Frontal cortex (tissue), 4 donors: ENCODE measurements around the gene HEMGN. TPM values are rescaled to one million over a fixed set of nuclear protein-coding genes. Genes with fewer than 3 reads are reported as not detected.

Experiments
- DNase-seq, 2 donors: peaks; one replicate each; pipeline ENCODE4 v3.0.0; 2012; ENCODE audit warnings: low spot score in 2 of 2
- FAIRE-seq: peaks from 2 replicates; lab custom pipeline; 2012; peaks lifted over from hg19 to GRCh38; lab: Jason Lieb, UNC
- total RNA-seq: library from RNA; depleted of rRNA; stranded (reverse); fragments of >200 nt; gene quantifications from one replicate; pipeline ENCODE4 v1.2.3, GENCODE V29; 2014
- donor health status: control.
- donor health status: control.
- donor health status: control.

The HEMGN gene
- total RNA-seq, 1 donor from 2014 or later: 3.7 TPM

DNA sequence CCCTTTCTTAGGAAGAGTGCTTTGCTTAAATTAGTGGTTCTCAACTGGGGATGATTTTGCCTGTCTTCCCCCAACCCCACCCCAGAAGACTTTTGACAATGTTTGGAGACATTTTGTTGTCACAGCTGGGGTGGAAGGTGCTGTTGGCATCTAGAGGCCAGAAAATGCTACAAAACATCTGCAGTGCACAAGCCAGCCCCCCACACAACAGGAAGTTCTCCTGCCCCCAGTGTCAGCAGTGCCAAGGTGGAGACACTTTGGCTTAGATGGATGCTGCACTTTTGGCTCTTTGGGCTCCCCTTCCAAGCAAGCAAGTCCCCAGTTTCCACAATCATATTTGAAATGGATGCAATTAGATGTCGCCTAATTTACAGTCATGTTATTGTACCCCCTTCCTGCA, 2.7 kb downstream of the HEMGN start:
- no peak for FAIRE-seq

GRCh38 chr9:97934321-97935115, 3.5 kb downstream of the HEMGN start:
- DNase-seq (no peak), FAIRE-seq (no peak)

More for the DNA sequence above, 2.7 kb downstream of the HEMGN start:
- DNase-seq: no peak

DNA sequence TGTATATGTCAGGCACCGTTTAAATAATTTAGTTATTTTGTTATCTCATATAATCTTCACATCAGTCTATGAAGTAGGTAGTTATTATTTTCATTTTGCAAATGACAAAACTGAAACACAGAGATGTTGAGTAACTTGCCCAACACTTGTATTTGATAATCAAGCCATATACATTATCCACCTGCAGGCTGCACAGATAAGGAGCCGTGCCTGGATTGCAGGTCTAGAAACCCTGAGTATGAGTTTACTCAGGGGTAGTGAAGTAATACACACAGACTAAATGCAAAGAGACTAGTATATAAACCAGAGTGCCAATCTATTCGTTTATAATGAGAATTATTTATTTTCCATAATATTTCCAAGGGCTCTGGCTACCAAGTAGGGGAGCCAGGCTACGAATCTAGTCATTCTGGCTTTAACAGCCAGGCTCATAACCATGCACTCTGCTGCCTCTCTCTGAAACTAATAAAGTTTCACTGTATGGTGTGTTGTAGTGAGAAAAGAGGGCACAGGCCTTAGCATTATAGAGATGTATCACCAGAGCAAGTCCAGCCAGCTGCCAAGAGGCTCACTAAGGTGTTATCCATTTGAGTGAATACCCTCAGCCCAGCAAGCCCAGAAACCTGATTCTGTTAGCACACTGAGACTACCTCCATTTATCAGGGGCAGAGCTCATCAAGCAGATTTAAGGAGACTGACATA, 4.5 kb downstream of the HEMGN start:
- FAIRE-seq (no peak), DNase-seq (no peak)

- FAIRE-seq (no peak), DNase-seq (no peak)
These were observed 7.0 kb downstream of the HEMGN start for GRCh38 chr9:97930972-97931371.

DNA sequence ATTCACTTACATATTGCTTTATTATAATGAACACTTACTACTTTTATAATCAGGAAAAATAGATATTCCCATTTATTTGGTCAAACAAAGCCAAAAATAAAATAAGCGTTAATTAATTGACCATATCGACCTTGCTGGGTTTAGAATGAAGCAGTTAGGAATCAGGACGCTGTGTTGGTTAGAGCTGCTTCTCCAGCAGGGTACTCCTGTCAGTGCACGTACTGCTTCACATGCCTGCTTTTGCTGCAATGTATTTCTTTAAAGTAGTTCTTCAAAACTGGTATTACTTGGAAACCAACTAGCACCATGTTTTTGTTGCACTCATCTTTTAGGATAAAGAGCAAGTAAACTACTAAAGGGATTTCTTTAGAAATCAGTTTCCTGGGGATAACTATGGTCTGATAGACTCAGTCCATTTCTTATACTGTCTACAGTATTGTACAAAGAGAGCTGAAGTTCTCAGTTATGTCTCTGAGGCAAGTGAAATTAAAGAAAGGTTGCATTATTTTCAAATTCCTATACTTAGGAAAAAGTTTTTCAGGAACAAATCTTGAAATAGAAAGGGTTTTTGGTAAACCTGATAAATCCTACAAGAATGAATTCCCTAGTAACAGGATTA, 8.9 kb downstream of the HEMGN start:
- FAIRE-seq (no peak), DNase-seq (no peak)

GRCh38 chr9:97925497-97926334, 12.3 kb downstream of the HEMGN start:
- DNase-seq: no peak
- FAIRE-seq: no peak

- FAIRE-seq: no peak
These were observed 13.6 kb downstream of the HEMGN start for GRCh38 chr9:97924386-97924785.

GRCh38 chr9:97923529-97924108, 14.4 kb downstream of the HEMGN start:
- peak; percentile 44 to 46 for DNase-seq
- no peak for FAIRE-seq

More at GRCh38 chr9:97924386-97924785, 13.6 kb downstream of the HEMGN start:
- DNase-seq: no peak

- FAIRE-seq (no peak), DNase-seq (peak; percentile 67 to 80)
These were observed 15.8 kb downstream of the HEMGN start, which contains the start of gene TRMO for GRCh38 chr9:97921959-97922724. TRMO (minus strand) TSS chr9:97922500; CDS start chr9:97922493, 7 bp downstream.

GRCh38 chr9:97919217-97919813, 18.7 kb downstream of the HEMGN start:
- FAIRE-seq (no peak), DNase-seq (no peak)

- DNase-seq (no peak), FAIRE-seq (no peak)
These were observed 19.4 kb downstream of the HEMGN start for GRCh38 chr9:97918611-97919010.

DNA sequence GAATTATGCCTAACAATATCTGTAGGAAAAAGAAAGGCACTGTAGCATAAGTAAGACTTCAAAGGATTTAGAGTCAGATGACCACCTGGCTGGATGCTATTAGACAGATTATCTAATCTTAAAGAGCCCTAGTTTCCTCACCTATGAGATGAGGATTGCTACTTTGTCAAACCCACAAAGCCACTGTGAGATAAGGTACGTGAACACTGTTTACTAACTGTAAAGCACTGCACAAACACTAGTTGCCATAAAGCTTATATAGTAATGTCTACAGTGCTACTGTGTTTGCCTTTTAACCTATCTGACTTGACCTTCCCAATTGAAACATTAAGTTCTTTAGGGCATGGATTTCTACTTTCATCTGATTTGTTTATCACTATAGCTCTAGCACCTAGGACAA, 26.0 kb downstream of the HEMGN start:
- DNase-seq (no peak), FAIRE-seq (no peak)

- DNase-seq (no peak), FAIRE-seq (no peak)
These were observed 26.4 kb downstream of the HEMGN start for GRCh38 chr9:97911528-97911927.

GRCh38 chr9:97910357-97910756, 27.6 kb downstream of the HEMGN start:
- FAIRE-seq (no peak), DNase-seq (no peak)

DNA sequence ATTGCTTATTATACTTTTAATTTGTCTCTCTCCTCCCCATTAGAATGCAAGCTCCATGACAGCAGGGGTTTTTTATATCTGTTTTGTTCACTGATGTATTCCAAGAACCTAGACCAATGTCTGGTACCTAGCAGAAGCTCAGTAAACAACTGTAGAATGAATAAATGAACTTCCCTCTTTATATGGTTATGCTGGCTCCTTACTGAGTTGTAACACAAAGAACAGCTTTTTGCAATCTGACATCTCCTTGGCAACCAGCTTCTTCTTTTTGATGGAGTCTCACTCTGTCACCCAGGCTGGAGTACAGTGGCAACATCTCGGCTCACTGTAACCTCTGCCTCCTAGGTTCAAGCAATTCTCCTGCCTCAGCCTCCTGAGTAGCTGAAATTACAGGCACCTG, 29.3 kb downstream of the HEMGN start:
- FAIRE-seq (no peak), DNase-seq (no peak)

- FAIRE-seq: no peak
- DNase-seq: no peak
These were observed 30.3 kb downstream of the HEMGN start for GRCh38 chr9:97907632-97908031.

- FAIRE-seq (no peak), DNase-seq (no peak)
These were observed 30.9 kb downstream of the HEMGN start for GRCh38 chr9:97907046-97907445.

- DNase-seq (peak in 1 of 2 donors; percentile 32), FAIRE-seq (no peak)
These were observed 31.6 kb downstream of the HEMGN start for GRCh38 chr9:97906236-97906831.
